GM21528 (cell line): ENCODE results near the gene PNLIP.

Experiments
- ATAC-seq: cut with Tn5 transposase; IDR thresholded peaks from one replicate; pipeline ENCODE4 v1.9.1; 2021; ENCODE audit warnings: mild to moderate bottlenecking, moderate library complexity; ENCODE audit not compliant: unreplicated experiment, low FRiP score

Gene PNLIP

DNA sequence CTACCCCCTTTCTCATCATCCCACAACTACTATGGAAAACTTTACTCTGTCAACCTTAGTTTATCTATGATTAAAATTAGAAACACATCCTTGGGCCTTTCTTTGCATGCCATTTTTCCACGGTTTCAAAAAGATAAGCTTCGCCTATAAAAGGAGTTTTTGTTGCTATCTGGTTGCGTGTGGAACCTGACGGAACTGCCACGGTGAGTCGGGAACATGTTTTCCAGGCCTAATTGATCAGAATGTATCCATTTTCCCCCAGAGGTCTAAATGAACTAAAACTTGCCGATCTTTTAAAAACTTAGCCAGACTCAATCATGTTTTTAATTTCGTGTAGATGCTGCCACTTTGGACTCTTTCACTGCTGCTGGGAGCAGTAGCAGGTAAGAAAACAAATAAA lies at the start of gene PNLIP:
TSS of gene PNLIP (plus strand) at position 176 of the 400 bp plus-strand sequence. CDS start at position 338, 162 bp downstream.
- ATAC-seq: no peak

DNA sequence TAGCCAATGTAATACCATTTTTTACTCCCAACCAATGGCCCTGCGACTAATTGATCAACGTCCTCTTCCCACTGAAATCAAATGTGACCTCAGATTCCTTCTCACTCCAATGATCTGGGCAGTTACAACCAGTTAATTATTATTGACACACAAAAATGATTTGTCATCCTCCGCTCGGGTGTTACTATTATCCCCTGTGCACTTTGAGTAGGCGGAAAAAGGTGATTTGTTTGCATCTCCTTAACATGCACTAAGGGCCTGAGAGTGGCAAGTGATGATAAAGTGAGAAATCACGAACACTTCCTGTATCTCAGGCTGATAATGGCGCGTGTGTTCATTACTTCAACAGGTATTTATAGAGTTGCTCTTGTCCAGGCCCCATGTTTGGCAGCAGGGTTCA lies 40.9 kb upstream of the PNLIP start:
- ATAC-seq: no peak

DNA sequence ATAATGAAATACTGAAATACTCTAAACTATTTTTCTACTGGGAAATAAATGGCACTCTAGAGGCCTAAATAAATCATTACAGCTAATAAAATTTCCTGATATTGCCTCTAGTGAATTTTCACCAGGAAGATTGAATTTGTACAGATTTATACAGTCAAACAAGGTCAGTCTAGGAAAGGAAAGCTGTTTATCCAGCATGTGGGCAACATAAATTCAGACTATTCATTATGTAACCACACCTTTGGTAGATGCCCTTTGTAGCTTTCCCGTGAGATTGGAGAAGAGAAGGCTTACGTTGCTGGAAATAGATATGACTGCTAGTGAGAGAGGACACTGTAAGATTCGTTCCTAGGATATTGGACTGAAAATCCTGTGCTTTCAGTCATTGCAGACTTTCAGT lies 35.2 kb upstream of the PNLIP start:
- no peak for ATAC-seq

DNA sequence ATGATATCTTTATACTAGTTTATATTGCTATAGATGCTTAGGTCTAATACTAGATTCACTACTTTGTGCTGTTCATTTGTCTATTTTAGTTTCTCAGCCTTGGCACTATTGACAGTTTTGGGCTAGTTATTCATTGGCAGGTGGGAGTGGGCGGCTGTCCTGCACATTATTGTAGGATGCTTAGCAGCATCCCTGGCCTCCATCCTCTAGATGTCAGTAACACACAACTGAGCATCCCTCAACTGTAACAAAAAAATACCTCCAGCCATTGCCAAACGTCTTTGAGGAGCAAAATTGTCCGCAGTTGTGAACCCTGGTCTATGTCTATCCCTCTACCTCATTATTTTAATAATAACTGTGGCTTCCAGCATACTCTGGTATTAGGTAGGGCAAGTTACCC lies 34.4 kb upstream of the PNLIP start:
- no peak for ATAC-seq

DNA sequence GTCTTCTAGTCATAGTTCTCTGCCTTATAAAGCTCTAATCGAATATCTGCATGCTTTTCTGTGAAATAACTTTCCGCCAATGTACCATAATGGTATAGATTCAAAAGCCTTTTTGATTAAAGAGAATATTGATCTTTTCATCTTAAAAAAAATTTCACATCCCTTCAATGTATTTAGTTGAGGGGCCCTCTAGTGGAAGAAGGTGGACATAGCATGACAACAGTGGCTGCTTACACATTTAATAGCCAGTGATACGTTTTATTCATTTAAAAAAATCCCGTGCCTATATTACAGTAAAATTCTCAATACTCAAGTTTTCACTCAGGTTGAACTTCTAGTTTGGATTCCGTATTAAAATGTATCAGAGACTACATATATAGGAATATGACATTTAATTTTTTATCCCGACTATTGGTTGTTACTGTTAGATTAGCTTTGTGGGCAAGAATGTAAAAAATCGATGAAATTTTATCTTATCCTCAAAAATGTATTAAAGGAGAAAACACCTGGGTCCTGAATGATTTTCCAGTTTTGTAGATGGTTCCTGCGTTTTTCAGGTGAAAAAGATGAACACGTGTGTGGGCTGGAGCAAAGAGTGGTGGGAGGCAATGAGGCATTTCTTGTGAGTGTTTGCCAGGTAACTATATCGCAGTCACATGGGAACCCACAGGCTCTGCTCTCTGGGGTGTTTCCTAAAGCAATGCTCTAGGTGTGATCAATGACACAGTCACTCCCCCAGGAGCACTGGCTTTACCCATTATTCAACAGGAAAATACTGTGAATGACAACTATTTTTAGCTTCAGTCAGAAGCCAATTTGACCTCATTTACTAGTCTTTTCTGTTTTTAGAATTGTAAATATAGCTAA lies 24.1 kb upstream of the PNLIP start:
- no peak for ATAC-seq

DNA sequence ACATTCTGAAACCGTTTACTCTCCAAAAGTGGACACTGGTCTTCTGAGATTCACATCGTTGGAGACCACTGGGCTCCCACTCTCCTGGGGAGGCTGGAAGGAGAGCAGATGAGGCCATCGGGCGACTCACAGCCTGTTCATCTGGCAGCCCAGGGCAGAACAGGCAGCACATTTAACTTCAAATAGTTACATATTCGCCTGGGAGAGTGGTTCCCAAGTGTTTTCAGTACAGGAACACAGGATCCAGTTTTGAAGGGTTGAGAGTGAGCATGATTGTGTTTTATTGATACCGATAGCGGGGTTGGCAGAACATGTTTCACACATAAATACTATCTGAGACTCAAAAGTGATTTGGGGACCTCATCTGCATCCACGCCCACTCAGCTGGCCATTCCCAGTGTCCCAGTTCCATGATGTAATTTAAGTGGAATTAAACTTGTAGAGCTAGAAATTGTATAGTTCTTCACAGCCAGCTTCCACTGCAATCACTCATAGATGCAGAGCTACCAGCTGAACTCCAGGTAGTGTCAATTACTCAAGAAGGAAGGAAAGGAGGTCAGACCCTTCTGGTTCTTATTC lies 22.8 kb upstream of the PNLIP start:
- no peak for ATAC-seq

DNA sequence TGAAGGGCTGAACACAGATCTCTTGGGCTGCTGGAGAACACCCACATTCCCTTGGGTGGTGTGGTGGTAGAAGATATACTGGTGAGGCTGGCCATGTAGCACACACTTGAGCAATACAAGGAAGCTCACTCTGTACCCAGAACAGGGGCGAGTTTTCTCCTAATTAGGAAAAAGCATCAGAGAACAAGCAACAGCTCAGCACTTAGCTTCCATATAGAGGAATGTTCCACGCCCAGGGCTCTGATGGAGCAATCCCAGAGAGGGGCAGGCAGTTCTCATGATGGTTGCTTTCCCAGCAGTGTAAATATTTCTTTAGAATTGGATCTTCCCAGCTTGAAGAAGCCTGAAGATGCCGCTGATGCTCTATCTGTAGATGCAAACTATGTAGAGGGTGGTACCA lies 21.0 kb upstream of the PNLIP start:
- no peak for ATAC-seq

DNA sequence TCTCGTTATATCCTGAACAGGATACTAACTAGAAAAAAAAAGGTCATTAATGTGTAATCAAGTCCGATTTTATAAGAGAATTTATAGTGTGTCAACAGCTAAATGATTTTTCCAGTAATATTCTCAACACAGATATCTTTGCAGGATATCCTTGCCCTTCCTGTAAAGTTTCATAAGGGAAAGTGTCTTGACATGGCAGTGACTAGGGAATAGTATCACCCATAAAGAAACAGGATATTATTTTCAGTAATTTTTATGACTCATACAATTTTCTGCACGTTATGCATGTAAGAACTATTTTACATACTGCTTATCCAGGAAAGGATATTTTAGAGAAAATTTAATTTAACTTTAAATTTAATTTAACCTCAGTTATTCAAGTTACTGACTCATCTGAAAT lies 19.5 kb upstream of the PNLIP start:
- ATAC-seq: no peak

DNA sequence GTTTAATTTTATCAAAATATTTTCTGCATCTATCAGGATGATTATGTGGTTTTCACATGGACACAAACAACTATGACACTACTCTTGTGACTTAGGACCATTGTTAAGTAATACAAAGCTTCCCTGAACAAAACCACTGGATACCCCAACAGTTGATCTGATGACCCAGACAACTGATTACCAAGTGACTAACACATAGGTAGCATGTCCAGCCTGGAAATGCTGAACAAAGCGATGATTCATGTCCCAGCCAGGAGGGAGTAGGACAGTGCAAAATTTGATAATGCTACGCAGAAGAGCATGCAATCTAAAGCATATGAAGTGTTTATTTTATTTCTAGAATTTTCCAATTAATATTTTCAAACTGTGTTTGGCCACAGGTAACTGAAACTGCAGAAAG lies 8.9 kb upstream of the PNLIP start:
- no peak for ATAC-seq

DNA sequence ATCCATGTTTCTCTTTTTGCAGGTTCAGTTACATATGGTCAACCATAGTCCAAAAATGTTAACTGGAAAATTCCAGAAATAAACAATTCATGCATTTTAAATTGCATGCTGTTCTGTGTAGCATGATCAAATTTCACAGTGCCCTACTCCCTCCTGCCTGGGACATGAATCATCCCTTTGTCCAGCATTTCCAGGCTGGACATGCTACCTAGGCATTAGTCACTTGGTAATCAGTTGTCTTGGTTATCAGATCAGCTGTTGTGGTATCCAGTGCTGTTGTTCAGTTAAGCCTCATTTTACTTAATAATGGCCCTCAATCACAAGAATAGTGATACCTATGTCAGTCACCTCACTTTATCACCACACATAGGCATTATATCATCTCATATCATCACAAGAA lies 7.3 kb upstream of the PNLIP start:
- no peak for ATAC-seq

DNA sequence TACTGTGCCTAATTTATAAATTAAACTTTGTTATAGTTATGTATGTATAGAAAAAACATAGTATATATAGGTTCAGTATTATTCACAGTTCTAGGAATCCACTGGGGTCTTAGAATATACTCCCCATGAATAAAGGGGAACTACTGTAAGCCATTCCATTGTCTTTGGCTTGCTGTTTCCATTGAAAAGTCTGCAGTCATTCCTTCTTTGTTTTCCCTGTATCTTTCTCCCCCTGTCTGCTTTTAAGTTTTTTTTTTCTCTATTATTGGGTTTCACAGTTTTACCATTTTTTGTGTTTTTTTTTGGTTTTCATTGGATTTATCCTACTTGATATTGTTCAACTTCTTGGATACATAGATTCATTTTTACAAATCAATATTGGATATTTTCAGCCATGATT lies 6.7 kb upstream of the PNLIP start:
- no peak for ATAC-seq

DNA sequence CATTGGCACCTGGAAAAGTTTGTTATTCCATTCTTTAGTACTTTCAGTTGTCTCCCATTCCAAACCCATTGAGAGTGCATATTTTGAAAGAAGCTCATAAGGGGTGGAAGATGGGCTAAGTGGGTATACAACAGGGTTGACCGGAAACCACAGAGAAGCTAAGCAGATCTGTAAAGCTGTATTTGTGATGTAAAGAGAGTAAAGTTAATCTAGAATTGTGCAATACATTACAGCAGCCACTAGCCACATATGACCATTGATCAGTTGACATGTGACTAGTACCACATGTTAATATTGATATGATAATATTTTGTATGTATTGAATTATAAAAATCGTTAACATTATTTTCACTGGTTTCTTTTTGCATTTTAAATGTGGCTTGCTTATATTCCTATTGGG lies 4.9 kb upstream of the PNLIP start:
- ATAC-seq: no peak

DNA sequence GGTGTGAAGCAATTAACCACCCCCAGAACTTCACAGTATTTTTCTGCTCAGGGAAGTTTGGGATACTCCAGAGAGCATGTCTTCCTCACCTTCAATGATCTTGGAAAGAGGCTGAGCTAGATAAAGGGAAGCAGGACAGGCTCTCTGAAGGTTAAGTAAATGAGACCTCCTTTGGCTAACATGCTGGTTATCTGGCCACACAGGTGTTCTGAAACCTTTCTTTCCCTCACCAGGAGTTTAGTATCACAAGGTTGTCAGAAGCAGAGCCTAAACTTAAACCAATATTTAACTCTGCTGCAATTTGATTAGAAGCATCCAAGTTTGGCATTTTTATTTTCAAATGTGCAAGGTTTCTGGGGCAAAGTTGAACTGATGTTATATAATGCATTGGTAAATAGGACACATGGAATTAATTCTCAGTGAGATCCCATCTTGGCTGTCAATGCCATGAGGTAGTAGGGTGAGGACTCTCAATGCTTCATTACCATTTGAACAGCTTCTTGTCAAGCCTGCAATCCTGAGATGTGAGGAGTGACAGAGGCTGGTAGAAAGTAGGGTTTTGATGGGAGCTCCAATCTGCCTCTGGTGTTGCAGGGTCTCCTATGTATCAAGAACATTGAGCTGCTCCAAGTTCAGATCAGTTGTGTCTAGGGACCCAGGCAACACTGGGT lies 3.6 kb upstream of the PNLIP start:
- no peak for ATAC-seq

DNA sequence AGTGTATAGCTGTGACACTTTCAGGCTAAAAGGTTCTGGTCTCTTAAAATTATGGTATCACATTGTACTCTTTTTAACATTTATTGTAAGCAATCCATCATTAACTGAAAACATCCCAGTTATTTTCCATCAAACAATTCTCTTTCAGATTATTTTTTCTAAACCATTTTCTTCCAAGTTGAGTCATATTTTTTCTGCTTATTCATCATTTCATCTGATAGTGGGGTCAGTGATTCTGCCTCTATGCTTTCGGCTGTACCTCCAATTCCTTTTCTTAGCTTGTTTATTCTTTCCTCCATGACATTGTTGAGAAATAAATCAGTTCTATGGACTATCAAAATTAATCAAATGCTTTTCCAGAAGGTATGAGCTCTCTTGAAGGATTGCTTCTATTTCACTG lies 609 bp upstream of the PNLIP start:
- no peak for ATAC-seq

DNA sequence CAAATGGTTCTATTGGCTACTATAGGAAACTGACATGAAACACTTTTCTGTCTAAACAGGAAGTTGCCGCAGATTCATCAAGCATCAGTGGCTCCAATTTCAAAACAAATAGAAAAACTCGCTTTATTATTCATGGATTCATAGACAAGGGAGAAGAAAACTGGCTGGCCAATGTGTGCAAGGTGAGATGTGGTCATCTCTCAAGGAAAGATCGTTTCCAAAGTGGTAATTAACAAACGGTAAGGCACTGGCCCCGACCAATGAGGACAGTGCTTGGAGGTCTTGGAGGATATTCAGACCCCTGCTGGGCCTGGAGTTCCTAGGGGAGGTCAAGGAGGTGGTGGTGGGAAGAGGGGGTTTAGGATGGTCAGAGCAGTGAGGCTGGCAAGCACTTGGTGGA lies 2.6 kb downstream of the PNLIP start:
- ATAC-seq: no peak

DNA sequence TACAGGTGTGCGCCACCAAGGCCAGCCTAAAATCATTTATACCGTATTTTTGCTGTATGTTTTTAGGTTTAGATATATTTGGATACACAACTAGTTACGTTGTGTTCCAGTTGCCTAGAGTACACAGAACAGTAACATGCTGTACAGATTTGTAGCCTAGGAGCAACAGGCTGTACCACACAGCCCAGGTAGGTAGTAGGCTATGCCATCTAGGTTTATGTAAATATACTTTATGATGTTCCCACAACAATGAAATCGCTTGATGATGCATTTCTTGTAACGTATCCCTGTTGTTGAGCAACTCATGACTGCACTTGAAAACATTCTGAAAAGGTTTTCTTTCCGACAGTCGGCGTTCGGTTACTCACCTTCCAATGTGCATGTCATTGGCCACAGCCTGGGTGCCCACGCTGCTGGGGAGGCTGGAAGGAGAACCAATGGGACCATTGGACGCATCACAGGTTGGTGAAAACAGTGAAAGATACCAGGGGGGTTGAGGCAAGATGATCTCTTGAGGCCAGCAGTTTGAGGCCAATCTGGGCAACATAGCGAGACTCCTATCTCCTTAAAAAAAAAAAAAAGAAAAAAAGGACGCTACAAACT lies 7.7 kb downstream of the PNLIP start:
- ATAC-seq: no peak

DNA sequence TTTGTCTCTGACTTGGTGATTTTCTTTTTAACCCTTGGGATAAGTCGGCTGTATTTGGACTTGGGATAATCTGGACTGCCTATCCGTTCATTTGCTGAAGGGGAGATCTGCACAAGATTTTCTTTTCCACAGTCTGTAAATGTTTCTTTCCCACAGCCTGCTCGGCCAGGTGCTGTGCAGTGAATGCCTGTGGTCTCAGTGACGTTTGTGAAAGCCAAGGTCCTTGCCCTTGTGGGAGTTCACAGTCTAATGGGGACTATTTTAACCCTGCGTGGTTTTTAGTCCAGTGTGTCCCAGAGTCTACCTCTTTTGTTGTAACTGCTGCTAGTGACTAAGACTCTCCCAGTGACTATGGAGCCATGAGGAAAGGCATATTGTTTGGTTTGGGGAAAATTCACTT lies 8.9 kb downstream of the PNLIP start:
- no peak for ATAC-seq

DNA sequence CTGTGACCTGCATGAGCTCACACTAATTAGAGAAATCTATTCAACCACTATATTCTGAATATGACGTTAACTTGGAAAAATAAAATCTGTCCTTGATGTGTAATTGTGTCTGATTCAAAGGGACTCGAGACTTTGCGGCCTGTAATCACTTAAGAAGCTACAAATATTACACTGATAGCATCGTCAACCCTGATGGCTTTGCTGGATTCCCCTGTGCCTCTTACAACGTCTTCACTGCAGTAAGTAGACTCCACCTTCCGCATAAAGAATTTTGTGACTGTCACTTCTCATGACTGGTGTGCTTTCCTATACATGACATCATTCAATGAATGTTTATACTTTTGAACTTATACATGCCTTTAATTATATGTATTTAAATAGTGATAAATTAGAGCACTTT lies 10.1 kb downstream of the PNLIP start:
- ATAC-seq: no peak

DNA sequence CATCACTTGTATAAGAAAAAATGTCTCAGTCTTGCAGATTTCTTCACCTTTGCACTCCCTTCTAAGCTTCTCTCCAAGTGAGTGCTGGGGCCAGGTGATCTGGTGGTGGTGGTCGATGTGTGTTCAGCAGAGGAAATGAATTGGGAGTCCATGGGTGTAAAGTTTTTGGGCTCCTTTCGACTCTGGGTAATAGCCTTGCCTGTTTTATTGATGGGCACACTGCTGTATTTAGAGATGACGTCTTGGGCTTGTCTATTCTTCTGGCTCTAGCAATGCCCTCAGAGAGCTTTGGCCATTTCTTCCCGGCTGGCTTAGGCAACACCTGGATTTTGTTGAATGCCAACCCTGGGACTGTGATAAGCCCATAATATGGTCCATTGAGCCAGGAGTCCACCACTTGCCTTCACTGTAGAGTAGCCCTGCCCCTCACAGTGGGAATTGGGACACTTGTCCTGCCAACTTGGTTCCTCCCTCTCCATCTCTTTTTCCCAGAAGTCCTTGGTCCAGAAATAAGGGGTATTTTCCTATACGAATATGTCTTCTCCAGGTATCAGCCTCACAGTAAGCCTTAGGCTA lies 11.7 kb downstream of the PNLIP start:
- no peak for ATAC-seq

DNA sequence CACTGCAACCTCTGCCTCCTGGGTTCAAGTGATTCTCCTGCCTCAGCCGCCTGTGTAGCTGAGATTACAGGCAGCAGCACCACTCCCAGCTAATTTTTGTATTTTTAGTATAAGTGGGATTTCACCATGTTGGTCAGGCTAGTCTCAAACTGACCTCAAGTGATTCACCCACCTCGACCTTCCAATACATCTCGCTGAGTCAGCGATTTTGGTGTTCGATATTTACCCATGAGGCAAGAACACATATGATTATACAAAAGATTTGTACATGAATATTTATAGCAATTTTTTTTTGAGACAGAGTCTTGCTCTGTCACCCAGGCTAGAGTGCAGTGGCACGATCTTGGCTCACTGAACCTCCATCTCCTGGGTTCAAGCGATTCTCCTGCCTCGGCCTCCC lies 19.8 kb downstream of the PNLIP start:
- ATAC-seq: no peak

DNA sequence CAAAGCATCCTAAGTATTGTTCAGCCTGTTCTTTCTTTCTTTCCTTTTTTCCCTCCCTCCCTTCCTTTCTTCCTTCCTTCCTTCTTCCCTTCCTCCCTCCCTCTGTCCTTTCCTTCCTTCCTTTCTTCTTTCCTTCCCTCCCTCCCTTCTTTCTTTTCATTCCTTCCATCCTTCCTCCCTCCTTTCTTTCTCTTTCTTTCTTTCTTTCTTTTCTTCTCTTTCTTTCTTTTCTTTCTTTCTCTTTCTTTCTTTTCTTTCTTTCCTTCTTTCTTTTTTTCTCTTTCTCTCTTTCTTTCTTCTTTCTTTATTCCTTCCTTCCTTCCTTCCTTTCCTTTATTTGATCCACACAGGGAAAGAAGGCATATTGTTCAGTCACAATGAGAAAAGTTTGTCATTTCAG lies 21.2 kb downstream of the PNLIP start:
- no peak for ATAC-seq
